WTC11 (cell line): ENCODE data around the gene ZNF568.

Source experiments
- CTCF ChIP-seq: fragments of 200-600 bp; IDR thresholded peaks from 2 replicates; pipeline ENCODE4 v1.8.0; 2022; ENCODE audit warnings: antibody characterized with exemption
- E2F1 ChIP-seq: sonication (generic); formaldehyde crosslinking; IDR thresholded peaks from 2 replicates; pipeline ENCODE4 v1.8.0; 2022; ENCODE audit warnings: mild to moderate bottlenecking, missing genetic modification reagents
- ELF4 ChIP-seq: sonication (generic); formaldehyde crosslinking; IDR thresholded peaks from 2 replicates; pipeline ENCODE4 v1.8.1; 2022; ENCODE audit warnings: low read depth, mild to moderate bottlenecking, moderate library complexity, missing genetic modification reagents
- NFYB ChIP-seq: sonication (generic); formaldehyde crosslinking; conservative IDR thresholded peaks from 2 replicates; pipeline ENCODE4 v1.8.0; 2022; ENCODE audit warnings: low read depth, missing genetic modification reagents
- TEAD4 ChIP-seq: sonication (generic); formaldehyde crosslinking; IDR thresholded peaks from 2 replicates; pipeline ENCODE4 v1.8.0; 2022; ENCODE audit warnings: mild to moderate bottlenecking, missing genetic modification reagents
- TP53 ChIP-seq: sonication (generic); formaldehyde crosslinking; IDR thresholded peaks from 2 replicates; pipeline ENCODE4 v1.8.1; 2023; ENCODE audit warnings: mild to moderate bottlenecking, missing genetic modification reagents
- USF1 ChIP-seq: sonication (generic); formaldehyde crosslinking; IDR thresholded peaks from 2 replicates; pipeline ENCODE4 v1.8.0; 2022; ENCODE audit warnings: mild to moderate bottlenecking, missing genetic modification reagents

GRCh38 chr19:36972571-36972970, 56.4 kb downstream of the ZNF568 start:
- TF ChIP-seq CTCF: no peak
- TF ChIP-seq E2F1: no peak
- TF ChIP-seq NFYB (CRISPR knock-in tag): no peak
- no peak for TF ChIP-seq TEAD4
- no peak for TF ChIP-seq ELF4 (CRISPR knock-in tag)
- no peak for TF ChIP-seq USF1 (CRISPR knock-in tag)
- no peak for TF ChIP-seq TP53
